Stimulated activated CD8-positive, alpha-beta memory T cell treated with anti-CD3 and anti-CD28 coated beads, Interleukin-12 subunit alpha, Interleukin-12 subunit beta, amount 100 ng/mL, for 1 hour (primary cell): ENCODE measurements around the gene BATF2.

Experiments
- DNase-seq: peaks from one replicate; pipeline ENCODE4 v3.0.0-alpha.2; 2020; ENCODE audit warnings: low read depth

Gene BATF2

DNA sequence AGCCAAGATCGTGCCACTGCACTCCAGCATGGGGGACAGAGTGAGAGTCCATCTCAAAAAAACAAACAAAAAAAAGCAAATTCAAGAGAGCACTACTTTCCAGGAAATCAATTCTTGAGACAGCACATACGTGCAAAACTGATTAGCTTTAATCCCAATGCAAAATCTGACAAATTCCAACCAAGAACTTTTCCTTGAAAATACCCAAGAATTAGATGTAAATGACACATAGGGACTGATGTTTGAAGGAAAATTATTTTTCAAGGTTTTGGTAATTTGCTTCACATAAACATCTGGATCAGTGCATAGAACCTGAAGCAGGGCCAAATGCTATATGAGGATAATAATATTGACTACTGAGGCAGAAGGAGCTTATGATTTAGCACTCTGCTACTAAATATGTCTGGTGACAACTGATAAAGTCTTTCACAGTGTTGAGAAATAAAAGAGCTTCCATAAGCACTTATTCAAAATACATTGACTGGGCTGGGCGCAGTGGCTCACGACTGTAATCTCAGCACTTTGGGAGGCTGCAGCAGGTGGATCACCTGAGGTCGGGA lies 33.6 kb downstream of the BATF2 start:
- DNase-seq, result no peak

DNA sequence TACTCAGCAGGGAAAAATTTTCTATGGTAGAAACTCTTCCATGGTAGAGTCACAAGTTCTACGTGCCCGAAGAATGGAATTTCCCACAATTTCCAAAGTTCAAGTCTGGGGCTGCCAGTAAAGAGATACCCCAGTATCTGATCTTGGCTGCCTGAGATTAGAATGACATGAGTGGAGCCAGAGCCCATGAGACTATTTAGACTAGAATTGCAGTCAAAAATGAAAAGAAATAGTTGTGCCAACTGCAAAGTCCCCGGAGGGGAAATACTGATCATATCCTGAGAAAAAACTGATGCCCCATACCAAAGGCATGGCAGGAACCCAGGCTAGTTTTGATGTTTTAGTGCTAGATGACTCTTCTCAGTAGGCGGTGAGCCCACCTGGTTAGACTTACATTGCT lies 36.1 kb downstream of the BATF2 start:
- no peak for DNase-seq

DNA sequence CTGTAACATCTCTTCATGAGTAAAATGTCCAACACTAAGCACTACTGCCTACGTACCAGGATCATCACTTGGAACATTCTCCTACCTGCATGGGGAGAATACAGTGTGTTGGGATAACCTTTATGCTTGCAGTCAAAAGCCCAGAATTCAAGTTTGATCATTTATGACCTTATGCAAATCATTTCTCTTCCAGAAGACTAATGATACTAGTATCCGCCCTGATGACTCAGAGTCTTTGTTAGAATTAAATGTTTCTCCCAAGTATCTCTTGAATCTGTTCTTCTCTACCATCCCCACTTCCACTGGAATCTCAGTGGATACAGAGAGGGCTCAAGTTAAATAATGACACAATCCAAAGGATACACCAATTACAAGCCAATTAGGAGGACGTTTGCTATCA lies 37.3 kb downstream of the BATF2 start:
- no peak for DNase-seq

DNA sequence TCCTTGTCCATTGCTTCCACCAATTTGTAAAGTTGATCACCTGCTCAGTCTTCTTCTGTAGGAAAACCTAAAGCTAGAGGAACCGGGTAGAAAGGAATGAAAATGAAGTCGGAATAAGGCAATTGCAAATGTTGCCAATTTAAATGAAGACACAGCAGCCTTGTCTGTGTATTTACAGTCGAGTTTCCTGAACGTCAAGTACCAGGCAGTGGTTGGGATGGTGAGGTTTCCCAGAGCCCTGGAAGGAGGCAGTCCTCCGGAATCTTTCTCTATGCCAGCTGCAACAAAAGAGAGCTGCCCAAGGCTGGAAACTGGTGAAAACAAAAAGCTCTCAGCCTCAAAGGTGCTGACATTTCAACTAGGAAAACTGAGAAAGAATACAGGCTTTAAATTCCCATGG lies 42.6 kb downstream of the BATF2 start:
- DNase-seq, result no peak

DNA sequence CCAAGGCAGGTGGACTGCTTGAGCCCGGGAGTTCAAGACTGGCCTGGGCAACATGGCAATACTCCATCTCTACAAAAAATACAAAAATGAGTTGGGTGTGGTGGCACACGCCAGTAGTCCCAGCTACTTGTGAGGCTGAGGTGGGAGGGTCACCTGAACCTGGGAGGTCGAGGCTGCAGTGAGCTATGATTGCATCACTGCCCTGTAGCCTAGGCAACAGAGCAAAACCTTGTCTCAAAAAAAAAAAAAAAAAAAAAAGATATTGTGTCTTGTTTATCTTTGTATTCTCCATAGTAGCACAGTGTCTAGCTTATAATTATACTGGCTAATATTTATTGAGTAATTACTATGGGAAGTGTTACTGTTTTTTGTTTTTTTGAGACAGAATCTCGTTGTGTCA lies 45.2 kb downstream of the BATF2 start:
- no peak for DNase-seq

DNA sequence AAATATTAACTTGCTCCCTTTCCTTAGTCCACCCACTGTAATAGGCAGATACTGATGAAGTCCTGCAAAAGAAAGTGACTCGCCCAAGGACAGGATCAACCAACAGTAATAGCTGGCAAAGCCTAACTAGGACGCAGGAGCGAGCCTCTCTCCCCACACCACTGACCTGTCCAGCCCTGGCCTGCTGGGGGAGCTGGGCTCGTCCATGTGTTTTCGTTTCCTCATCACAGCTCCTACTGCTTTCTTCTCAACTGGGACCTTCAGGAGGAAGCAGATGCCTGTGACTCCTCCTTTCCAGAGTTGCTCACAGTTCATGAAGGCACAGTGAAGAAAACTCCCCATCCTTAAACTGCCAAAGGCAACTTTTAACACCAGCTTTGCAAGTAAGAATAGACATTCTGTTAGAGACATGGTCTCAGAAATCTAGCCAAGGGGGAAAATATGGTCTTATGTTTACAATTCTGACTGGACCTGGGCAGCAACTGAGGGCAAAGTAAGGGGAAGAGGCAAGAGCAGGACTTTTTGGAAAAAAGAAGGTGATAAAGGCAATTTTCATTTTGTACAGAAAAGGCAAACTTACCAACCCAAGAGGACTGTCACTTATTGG lies 49.5 kb downstream of the BATF2 start:
- no peak for DNase-seq
